ENCODE results near the gene ZFAND3. TPM values are rescaled to one million over a fixed set of nuclear protein-coding genes. Genes with fewer than 3 reads are reported as not detected.

Gene ZFAND3
- total and polyA plus RNA-seq, 10 of the 15 experiments (the other 5 are each of a cell fraction or from before 2014, with no cell fraction given): 0.90 to 34.4 (median 16.3) TPM

- TF ChIP-seq, protein P1, sequence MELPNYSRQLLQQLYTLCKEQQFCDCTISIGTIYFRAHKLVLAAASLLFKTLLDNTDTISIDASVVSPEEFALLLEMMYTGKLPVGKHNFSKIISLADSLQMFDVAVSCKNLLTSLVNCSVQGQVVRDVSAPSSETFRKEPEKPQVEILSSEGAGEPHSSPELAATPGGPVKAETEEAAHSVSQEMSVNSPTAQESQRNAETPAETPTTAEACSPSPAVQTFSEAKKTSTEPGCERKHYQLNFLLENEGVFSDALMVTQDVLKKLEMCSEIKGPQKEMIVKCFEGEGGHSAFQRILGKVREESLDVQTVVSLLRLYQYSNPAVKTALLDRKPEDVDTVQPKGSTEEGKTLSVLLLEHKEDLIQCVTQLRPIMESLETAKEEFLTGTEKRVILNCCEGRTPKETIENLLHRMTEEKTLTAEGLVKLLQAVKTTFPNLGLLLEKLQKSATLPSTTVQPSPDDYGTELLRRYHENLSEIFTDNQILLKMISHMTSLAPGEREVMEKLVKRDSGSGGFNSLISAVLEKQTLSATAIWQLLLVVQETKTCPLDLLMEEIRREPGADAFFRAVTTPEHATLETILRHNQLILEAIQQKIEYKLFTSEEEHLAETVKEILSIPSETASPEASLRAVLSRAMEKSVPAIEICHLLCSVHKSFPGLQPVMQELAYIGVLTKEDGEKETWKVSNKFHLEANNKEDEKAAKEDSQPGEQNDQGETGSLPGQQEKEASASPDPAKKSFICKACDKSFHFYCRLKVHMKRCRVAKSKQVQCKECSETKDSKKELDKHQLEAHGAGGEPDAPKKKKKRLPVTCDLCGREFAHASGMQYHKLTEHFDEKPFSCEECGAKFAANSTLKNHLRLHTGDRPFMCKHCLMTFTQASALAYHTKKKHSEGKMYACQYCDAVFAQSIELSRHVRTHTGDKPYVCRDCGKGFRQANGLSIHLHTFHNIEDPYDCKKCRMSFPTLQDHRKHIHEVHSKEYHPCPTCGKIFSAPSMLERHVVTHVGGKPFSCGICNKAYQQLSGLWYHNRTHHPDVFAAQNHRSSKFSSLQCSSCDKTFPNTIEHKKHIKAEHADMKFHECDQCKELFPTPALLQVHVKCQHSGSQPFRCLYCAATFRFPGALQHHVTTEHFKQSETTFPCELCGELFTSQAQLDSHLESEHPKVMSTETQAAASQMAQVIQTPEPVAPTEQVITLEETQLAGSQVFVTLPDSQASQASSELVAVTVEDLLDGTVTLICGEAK (IDR thresholded peaks at IDR 0.05; ENCODE audit: borderline replicate concordance): no peak
- TF ChIP-seq, protein P2, sequence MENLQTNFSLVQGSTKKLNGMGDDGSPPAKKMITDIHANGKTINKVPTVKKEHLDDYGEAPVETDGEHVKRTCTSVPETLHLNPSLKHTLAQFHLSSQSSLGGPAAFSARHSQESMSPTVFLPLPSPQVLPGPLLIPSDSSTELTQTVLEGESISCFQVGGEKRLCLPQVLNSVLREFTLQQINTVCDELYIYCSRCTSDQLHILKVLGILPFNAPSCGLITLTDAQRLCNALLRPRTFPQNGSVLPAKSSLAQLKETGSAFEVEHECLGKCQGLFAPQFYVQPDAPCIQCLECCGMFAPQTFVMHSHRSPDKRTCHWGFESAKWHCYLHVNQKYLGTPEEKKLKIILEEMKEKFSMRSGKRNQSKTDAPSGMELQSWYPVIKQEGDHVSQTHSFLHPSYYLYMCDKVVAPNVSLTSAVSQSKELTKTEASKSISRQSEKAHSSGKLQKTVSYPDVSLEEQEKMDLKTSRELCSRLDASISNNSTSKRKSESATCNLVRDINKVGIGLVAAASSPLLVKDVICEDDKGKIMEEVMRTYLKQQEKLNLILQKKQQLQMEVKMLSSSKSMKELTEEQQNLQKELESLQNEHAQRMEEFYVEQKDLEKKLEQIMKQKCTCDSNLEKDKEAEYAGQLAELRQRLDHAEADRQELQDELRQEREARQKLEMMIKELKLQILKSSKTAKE (IDR thresholded peaks at IDR 0.05; ENCODE audit: low read depth, poor library complexity, severe bottlenecking): no peak
- TF ChIP-seq SMAD5 (IDR thresholded peaks at IDR 0.05; ENCODE audit: low read depth) (no peak), NR2F1 (conservative IDR thresholded peaks at IDR 0.05) (no peak), IKZF2 (IDR thresholded peaks at IDR 0.05) (no peak), MTA3 (IDR thresholded peaks at IDR 0.05; ENCODE audit: borderline replicate concordance, low read length) (no peak), SMARCA5 (IDR thresholded peaks at IDR 0.05) (peak; percentile 53; the same call in 1 of the 2 replicates), YY1 (IDR thresholded peaks at IDR 0.05; ENCODE audit: low read depth, low read length) (peak; percentile 47; the same call in 1 of the 2 replicates), NFYB (IDR thresholded peaks at IDR 0.05; ENCODE audit: insufficient read depth, low read depth, low read length) (no peak), LARP7 (IDR thresholded peaks at IDR 0.05) (no peak), FOS (IDR thresholded peaks at IDR 0.05; ENCODE audit: borderline replicate concordance, extremely low read depth, insufficient read length) (no peak), RB1 (IDR thresholded peaks at IDR 0.05; ENCODE audit: borderline replicate concordance) (no peak)
- TF ChIP-seq, protein P3, sequence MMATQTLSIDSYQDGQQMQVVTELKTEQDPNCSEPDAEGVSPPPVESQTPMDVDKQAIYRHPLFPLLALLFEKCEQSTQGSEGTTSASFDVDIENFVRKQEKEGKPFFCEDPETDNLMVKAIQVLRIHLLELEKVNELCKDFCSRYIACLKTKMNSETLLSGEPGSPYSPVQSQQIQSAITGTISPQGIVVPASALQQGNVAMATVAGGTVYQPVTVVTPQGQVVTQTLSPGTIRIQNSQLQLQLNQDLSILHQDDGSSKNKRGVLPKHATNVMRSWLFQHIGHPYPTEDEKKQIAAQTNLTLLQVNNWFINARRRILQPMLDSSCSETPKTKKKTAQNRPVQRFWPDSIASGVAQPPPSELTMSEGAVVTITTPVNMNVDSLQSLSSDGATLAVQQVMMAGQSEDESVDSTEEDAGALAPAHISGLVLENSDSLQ (IDR thresholded peaks at IDR 0.05): peak; percentile 47; the same call in 1 of the 2 replicates
These were observed 193.0 kb downstream of the ZFAND3 start (continued) for GRCh38 chr6:38012573-38012972.
